NCI-H2107 treated with DMSO at 0.1 percent for 48 hours (cell line): ENCODE data around the gene PRKRA.
"Not testable (repeated sequence)": the region's sequence is repeated elsewhere in the genome, so short reads cannot be mapped to it uniquely, and the experiment has no call there.

Experiments
- DNase-seq: peaks from one replicate; lab custom pipeline; 2025; ENCODE audit not compliant: unreplicated experiment; lab: John Stamatoyannopoulos, UW

Gene PRKRA

DNA sequence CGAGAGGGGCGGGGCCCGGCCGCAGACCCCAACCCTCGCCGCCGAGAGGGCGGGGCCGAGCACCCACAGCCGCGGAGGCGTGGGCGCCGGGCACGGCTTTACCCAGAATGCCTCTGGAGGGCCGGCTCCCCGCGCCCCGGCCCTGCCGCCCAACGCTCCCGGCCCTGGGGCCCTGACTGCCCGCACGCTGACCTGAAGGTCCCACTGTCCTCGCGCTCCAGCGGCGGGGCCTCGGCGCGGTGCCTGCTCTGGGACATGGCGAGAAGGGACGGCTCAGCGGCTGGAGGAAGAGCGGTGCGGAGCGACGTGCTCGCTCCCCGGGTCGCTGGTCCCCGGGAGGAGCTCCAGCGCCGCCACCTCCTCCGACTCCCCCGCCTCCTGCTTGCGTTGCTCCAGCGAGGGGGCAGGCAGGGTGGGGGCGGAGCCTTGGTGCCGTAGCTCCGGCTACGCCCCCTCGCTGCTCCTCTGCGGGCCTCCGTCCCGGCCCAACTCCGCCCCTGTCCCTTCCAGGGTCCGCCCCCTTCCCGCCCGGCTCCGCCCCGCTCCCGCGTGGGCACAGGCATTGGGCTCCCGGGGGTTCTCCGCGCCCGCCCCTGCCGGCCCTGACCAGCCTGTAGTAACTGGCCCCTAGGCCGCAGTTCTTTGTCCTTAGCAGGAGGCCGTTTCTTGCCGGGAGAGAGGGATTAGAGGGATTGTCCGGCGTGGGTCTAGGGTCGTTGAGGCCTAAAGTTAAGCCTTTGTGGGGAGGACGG lies at the start of gene PRKRA, which contains the start of gene PJVK:
Gene PRKRA, minus strand, starts transcription at position 402 of the 752 bp plus-strand sequence. Its CDS starts 145 bp downstream, at position 257.
Gene PJVK, plus strand, starts transcription at position 605 of the 752 bp plus-strand sequence. CDS start 2,032 bp downstream, outside the sequence.
- DNase-seq = peak; percentile 83

DNA sequence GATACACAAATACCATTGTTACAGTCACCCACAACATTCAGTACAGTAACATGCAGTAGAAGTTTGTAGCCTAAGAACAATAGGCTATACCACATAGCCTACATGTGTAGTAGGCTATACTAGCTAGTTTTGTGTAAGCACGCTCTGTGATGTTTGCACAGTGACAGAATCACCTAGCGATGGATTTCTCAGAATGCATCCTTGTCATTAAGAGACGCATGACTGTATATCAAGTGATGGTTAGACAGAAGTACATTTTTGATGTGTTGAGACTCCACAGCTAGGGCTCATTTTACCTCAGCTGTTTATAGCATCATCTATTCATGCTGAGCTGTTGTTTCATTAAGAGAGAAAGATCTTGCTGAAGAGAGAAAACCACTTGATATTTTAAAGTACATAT lies 48.7 kb upstream of the PRKRA start:
- DNase-seq = no peak

DNA sequence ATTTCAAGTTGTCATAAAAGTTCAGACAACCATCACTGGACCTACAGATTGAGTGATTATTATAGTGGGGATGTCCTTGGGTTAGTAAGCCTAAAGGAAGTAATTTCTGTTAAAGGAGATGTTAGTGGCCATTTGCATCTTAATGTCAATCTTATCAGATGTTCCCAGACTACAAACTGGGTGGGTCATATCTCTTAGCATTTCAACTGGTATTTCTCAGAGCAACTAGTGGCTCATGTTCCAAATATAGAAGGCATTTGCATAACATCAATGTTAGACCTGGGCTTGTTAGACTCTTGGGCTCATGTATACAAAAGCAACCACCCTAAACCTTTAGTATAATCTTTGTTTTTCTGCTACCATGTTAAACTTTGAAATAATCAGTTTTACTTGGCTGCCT lies 47.2 kb upstream of the PRKRA start:
- DNase-seq = no peak

DNA sequence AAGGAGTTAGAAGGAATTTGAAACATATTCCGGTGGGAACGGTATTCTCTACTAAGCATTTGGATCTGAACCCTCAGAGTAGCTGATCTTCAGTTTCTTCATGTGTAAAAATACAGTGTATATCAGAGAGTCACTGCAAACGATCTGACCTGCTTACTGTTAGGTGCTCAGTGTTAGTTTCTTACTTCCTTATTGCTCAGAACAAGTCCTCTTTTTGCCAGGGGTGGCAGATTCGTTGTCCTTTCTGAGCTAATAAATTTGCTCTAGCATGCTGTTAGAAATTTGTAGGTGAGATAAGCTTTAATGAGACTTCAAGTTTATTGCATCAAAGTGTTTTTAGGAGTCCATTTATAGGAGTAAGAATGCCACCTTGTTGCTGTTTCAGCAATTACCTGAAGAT lies 45.1 kb upstream of the PRKRA start:
- DNase-seq = no peak

DNA sequence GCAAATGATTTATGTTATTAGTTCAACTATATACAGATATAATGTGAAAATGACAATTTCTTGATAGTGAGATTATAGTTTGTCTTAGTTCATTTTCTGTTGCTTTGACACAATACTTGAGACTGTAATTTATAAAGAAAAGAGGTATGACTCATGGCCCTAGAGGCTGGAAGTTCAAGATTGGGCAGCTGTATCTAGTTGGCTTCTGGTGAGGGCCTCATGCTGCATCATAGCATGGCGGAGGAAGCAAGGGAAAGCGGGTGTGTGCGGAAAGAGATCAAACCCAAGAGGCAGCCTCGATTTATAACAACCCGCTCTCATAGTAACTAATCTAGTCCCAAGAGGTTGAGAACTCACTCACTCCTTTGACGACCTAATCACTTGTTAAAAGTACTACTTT lies 40.6 kb upstream of the PRKRA start:
- DNase-seq = no peak

DNA sequence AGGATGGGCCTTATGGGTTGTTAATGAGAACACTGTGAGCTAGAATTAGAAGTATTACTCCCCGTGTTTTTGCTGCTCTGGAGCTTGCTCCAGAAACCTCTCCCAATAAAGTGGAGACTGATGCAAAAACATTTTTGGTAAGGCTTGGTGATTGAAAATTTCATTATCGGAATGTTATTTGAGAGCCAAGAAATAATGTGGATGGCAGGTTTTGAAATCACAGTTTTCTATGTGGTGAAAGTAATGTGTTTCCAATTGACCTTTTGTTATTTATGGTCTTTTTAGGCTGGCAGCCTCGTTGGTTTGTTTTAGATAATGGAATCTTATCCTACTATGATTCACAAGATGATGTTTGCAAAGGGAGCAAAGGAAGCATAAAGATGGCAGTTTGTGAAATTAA lies 34.4 kb upstream of the PRKRA start:
- DNase-seq = no peak

DNA sequence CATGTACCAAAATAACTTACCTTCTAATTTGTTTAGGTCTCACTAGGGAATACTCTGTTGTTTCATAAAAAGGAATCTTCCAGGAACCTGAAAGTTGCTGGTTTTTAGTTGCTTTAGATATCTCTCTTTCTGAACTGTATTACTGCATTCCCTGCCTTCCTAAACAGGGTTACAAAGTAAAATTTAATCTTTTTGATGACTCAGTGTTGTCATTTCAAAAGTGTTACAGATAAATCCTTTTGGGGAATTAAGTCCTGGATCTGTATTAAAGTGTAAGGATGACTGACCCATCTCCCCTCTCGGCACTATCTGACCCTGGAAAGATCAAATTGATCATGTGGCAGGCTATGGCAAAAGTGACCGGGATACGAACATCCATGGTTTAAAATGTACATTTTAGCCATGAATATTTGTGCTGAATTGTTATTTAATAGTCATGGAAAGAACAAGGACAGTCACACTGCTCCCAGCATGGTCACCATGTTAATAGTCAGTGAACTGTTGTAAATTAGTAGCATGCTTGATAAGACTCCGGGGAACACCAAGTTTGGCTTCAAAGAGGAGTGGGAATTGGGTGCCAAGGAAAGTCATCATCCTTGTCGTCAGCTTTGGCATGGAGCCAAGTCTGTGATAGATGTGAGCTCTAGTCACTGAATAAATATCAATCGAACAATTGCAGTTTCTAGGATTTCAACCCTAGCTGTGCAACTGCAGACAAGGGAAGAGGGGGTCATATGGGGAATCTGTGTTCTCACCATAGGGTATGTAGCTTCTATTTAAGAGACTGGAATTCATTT lies 33.5 kb upstream of the PRKRA start:
- DNase-seq = peak; percentile 11

DNA sequence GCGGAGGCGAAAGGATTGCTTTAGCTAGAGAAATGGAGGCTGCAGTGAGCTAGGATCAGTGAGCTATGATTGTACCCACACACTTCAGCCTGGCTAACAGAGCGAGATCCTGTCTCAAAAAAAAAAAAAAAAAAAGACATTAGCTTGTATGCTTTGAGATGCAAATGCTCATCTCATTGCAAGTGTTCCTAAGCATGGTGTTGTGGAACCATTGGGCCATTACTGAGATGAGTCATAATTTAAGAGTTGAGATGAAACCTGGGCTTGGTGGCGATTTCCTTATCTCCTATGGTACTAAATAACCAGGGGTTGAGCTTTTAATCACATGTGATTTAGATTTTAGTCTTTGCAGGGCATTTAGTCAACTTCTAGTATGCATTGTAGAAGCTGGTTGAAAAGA lies 31.5 kb upstream of the PRKRA start:
- no peak for DNase-seq

DNA sequence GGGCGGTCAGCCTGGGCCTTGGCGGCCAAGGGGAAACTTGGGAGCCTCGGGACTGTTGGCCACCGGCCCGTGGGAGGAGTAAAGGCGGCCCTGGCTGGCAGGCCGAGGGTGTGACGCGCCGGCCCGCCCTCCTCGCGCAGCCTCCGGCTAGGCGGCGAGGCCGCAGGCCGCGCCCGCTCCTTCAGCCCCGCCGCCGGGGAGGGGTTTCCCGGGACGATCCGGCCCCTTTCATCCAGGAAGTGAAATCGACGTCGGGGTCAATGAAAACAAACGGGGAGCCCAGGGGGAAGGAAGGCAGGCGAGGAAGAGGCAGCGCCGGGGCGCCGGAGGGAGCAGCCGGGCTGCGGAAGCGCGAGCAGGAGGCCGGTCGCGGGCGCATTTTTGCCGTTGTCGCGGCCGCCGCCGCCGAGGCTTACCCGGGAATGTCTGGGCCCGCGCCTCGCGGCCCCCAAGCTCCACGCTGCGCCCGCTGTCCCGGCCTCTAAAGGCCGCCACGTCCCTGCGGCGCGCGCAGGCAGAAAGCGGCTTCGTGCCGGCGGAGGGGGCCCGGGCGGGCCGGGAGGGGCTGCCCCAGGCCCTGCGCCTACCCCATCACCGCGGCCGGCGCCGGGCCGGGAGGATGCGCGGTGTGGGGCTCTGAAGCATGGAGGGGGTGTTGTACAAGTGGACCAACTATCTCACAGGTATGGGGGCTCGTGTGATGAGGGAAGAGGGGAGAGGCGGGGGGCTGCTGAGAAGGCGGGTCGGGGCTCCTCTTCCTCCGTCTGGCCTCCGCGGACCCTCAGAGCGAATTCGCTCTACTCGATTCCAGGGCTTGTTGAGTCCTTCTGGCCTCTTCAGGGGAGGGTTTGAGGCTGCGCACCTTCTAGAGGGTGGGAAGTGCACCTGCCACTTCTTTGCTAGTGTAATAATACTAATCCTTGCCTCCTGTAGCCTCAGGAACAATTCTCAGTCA lies 29.5 kb upstream of the PRKRA start, which contains the start of gene PLEKHA3:
Gene PLEKHA3, plus strand, starts transcription at position 231 of the 955 bp plus-strand sequence. Its CDS starts 413 bp downstream, at position 644.
- DNase-seq = peak; percentile 64

DNA sequence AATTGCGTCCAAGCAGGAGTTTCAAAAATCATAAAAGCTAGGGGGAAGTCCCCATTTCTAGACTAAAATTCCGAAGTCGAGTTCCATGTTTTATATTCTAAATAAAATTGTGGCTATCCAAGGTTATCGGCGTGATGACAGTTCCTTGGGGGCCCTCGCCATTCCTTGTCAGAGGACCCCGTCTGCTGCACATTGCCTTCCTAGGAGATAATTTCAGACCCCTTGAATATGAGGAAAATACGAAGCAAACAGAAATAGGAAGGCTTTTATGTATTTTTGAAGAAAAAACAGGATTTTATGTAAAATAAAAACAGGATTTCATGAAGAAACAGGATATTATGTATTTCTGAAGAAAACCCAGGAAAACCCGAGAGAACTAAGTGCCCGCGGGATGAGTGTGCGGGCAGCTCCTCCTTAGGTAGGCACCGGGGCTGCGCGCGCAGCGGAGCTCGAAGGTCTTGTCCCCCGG lies 28.8 kb upstream of the PRKRA start:
- no peak for DNase-seq

DNA sequence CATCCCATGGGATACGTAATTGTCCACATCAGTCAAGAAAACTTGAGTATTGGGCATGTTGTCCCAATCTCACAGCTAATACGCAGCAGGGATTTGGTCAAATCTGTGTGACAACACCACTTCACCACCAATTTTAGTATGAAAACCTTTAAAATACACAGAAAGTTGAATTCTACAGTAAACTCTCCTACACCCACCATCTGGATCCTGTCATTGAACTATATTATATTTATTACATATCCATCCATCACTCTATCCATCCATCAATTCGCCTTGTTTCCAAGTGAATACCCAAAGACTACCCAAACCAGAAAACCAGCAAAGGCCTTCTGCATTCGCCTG lies 28.3 kb upstream of the PRKRA start:
- no peak for DNase-seq

DNA sequence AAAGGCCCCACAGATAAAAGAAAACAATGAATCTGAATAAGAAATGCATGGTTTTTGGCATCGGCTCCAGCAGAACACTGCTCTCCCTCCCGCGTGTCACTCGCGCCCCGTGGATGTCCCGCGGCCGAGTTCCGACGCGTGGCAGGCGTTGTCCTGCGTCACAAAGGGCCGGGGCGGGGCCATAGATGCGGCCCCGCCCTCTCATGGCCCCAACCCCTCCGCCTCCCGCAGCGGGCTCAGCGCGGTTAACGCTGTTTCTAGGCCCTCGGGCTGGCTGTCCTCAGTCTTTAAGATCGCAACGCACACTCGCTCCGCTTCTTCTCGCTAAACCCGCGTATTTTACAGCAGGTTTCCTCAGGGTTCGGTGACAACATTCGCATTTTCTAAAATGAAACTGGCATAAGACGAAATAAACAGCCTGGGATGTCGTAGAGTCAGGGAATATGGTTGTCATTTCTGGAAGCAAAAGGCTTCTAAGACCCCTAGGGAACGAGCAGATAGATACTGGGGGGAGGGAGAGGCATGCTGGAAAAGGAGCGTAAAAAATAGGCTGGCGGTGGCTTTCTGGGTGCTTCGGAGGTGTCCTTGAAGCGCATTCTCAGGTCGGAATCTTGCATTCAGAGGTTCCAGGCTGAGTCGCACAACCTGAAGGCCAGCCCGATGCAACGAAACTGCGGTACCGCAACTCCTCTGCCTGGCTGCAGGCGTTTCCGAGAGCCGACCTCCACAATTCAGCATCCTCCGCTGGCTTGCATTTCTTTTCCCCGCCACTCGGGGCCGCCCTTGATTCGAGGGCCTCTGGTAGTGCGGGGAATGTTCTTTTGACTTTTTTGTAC lies 27.7 kb upstream of the PRKRA start, which contains the start of gene FKBP7:
Gene FKBP7, minus strand, starts transcription at position 162 of the 836 bp plus-strand sequence. Its CDS starts 101 bp downstream, at position 61.
- DNase-seq = peak; percentile 79

DNA sequence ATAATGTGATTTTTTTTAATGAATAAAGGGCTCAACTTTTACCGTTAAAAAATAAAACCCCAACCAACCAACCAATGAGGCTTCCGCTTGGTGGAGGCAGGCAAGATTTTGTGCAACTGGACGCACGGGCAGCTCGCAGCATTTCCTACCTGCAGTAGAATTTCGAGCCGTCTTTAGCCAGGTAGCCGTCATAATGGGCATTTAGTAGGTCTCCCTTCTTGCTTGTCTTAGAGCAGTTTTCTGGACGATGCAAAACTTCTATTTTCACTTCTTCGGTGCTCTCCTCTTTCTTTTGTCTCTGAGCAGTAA lies 27.1 kb upstream of the PRKRA start:
- no peak for DNase-seq

DNA sequence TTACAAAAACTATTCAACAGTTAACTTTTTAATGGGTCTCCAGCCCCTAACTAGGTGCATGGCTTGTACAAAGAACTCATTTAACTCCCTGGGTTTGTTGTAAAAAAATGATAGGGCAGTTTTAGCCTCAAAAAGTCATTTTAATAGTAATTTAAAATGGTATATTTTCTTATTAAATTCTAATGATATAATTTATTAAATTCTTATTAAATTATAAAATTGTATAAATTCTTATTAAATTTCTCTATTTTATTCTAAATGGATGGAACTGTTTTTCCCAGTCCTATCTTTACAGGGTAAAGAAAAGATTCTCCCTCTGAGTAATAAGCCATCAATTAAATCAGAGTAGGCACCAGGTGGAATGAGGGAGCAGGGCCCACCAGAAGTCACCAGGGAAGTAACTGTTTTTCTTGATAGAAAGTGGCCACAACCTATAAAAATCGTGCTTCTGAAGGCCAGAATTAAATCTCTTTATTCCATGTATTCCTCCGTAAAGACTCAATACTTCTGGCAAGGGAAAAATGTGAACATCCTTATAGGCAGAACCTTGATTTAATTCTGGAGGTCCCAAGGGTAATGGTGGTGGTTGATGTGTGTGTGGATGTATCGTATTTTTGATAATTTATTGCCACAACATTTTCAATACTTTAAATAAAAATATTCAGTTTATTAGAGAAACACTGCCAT lies 26.6 kb upstream of the PRKRA start:
- no peak for DNase-seq

DNA sequence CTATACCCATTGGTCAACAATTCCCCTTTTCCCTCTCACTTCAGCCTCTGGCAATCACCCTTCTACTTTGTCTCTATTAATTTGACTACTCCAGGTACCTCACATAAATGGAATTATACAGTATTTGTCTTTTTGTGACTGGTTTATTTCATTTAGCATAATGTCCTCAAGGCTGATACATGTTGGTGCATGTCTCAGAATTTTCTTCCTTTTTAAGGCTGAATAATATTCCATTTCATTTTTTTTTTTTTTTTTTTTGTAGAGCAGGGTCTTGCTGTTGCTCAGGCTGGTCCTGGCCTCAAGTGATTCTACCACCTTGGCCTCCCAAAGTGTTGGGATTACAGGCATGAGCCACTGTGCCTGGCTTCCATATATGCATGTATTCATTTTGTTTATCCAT lies 25.5 kb upstream of the PRKRA start:
- no peak for DNase-seq

DNA sequence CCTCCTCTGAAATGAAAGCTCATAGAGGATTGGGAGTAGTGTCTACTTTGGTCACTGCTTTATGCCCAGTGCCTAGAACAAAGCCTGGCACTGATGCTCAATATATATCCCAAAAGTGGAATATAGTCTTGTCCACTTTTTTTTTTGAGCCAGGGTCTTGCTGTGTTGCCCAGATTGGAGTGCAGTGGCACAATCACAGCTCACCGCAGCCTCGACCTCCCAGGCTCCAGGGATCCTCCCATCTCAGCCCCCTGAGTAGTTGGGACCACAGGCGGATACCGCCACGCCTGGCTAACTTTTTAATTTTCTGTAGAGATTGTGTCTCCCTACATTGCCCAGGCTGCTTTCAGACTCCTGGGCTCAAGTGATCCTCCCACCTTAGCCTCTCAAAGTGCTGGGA lies 23.6 kb upstream of the PRKRA start:
- no peak for DNase-seq

DNA sequence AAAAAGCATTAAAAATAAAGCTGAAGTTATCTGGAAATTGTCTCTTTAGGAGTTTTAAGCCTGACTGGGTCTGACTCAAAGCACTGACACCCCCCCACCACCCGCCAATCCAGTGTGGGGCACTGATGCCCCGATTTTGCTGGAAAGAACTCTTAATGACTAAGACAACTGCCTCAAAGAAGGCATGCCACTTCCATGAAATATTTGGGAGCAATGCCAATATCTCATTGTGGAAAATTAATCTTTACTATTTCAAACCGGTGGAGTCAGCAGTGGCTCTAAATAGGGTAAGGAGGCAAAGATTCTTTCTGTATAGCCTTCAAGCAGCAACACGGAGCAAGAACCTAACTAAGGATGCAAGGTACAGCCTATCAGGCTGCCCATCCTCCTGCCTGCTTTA lies 23.0 kb upstream of the PRKRA start:
- DNase-seq = no peak

DNA sequence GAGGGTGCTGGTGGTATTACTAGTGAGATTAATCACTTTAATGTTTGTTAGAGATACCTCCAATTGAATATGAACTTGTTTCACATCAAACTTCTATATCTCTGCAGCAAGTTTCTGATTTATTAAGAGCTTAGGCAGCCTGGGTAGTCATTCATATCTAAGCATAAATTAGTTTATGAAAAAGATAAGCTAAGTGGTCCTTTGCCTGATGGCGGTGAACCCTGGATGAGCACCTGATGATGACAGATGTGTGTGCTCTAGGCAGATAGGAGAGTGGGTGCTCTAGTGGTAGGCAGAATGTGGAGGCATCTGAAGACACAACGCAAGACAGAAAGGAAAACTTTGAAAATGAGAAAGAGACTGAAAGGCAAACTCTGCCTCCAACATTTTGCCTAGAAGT lies 22.4 kb upstream of the PRKRA start:
- DNase-seq = no peak

DNA sequence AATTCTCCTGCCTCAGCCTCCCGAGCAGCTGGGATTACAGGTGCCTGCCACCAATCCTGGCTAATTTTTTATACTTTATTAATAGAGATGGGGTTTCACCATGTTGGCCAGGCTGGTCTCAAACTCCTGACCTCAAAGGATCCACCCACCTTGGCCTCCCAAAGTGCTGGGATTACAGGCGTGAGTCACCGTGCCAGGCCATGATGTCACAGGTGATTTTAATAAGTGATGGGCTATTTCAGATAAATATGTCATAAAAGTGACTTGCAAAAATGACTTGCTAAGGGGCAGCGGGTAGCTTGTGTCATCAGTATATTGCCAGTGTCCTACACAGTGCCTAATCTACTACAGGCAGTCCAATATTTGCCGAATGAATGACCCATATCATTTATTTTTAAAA lies 20.3 kb upstream of the PRKRA start:
- DNase-seq = not testable (repeated sequence)
